ENCODE measurements around the gene SETD7.
"Not testable (repeated sequence)": the region's sequence is repeated elsewhere in the genome, so short reads cannot be mapped to it uniquely, and the experiment has no call there.

The SETD7 gene

DNA sequence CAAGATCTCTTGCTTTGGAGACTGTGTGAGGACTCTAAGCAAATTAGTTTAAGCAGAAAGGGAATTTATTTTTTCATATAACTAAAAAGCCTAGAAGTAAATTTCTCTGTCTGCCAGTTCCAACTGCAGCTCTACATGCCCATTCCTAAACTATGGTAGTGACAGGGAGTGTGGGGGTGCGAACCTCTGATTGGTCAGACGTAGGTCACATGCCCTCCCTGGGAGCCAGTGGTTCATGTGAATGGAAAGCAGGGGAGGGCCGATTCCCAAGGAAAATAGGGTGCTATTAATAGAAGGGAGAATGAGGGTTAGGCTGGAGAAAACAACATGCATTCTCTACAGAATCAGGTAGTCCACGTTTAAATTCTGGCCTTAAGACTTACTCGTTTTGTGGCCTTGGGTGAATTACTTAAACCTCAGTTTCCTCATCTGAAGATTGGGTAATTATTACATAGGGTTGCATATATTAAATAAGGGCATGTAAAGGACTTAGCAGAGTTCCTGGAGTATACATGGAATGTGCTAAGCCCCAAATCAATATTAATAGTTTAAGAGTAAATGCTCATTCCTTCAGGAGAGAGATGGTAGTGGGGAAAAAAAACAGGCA lies 94.9 kb downstream of the SETD7 start:
- DNase-seq = no peak

DNA sequence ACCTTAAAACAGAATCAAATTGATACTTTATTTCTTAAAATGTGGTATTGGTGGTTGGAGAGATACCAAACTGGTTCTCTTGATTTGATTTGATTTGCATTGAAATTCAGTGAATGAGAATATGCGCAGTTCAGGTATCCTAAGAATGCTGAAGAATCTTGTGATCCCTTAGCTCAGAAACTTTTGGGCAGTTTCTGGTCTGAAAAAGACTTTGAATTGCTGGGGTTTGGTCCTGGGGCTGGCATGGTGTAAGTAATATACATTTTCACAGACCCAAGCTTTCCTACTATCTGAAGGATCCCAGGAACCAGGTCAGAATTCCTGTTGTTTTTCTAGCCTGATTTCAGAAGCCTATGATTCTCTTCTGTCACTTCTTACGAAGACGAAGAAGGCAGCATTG lies 95.5 kb downstream of the SETD7 start:
- no peak for DNase-seq

DNA sequence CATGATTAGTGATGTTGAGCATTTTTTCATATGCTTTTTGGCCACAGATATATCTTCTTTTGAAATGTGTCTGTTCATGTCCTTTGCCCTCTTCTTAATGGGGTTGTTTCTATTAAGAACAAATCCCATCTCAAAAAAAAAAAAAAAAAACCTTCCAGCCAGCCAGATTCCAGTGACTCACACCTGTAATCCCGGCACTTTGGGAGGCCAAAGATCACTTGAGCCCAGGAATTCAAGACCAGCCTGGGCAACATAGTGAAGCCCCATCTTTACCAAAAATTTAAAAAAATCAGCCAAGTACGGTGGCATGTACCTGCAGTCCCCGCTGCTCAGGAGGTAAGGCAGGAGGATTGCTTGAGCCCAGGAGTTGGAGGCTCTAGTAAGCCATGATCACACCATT lies 97.0 kb downstream of the SETD7 start:
- DNase-seq = no peak

DNA sequence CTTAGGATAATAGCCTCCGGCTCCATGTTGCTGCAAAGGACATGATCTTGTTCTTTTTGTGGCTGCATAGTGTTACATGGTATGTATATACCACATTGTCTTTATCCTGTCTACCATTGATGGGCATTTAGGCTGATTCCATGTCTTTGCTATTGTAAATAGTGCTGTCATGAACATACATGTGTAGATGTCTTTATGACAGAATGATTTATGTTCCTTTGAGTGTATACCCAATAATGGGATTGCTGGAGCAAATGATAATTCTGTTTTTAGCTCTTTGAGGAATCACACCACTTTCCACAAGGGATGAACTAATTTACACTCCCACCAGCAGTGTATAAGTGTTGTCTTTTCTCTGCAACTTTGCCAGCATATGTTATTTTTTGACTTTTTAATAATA lies 97.5 kb downstream of the SETD7 start:
- DNase-seq = no peak

DNA sequence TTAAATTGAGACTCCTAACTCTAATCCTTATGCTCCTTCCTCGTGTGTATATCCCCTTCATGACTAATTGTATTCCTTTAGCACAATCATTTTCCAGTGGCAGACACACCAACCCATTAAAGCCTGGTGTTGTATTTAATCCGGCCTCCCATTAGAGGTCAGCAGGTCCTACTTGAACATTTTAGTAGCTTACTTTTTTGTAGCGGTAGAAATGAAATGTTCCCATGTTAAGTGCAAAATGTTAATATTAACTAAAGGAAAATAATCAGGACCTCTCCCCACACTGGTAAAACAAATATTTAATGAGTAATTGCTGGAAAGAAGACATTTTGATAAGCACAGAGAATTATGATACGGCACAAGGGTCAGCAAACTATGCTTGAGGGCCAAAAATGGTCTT lies 98.7 kb downstream of the SETD7 start:
- DNase-seq = no peak

DNA sequence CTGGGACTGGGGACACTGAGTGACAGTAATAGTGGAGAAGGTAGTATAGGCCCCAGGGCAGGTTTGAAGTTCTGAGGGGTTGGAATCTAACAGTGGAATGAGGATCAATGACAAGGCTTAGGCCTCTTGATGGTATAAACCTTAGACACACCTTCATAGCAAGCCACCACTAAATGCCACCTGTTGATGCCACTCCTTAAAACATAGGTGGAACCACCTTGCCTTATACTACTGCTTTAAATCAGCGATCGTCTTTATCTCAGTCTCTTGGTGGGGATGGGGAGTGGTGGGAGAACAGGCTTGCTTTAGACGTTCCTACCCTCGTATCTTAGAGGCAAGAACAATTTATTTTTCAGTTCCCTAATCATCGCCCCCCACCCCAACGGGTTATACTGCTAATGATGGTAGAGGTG lies 100.9 kb downstream of the SETD7 start:
- DNase-seq = no peak

DNA sequence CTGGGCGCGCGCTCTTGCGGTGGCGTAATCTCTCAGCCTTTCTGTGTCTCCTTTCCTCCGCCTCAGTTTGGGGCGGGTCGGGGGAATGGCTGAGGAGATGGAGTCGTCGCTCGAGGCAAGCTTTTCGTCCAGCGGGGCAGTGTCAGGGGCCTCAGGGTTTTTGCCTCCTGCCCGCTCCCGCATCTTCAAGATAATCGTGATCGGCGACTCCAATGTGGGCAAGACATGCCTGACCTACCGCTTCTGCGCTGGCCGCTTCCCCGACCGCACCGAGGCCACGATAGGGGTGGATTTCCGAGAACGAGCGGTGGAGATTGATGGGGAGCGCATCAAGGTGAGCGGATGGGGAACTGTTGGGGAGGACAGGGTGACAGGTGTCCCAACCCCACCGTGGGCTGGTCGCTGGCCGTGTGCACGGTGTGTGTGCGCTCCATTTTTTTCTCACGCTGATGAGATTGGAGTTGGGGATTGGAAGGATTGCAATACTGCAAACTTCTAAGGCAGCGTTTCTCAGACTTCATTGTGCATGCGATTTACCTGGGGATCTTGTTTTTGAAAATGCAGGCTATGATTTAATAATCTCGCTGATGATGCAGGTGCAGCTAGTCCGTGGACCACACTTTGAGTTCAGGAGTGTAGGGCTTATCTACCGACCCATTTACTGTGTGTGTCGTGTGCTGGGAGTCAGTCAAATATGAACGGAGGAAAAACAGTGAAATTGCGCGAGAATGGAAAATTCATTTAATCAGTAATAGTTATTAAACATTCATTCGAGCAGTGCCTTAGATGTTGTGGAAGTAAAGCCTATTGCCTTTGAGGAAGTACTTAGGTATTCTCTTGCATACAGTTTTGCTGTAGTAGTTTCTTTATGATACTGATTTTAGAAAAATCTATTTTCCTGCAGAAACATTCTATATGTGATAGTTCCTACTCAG lies 101.6 kb downstream of the SETD7 start, which contains the start of gene RAB33B:
Gene RAB33B (plus strand): TSS at position 11 of the 935 bp plus-strand sequence. CDS start 75 bp downstream, at position 86.
- peak; percentile 94 for DNase-seq

DNA sequence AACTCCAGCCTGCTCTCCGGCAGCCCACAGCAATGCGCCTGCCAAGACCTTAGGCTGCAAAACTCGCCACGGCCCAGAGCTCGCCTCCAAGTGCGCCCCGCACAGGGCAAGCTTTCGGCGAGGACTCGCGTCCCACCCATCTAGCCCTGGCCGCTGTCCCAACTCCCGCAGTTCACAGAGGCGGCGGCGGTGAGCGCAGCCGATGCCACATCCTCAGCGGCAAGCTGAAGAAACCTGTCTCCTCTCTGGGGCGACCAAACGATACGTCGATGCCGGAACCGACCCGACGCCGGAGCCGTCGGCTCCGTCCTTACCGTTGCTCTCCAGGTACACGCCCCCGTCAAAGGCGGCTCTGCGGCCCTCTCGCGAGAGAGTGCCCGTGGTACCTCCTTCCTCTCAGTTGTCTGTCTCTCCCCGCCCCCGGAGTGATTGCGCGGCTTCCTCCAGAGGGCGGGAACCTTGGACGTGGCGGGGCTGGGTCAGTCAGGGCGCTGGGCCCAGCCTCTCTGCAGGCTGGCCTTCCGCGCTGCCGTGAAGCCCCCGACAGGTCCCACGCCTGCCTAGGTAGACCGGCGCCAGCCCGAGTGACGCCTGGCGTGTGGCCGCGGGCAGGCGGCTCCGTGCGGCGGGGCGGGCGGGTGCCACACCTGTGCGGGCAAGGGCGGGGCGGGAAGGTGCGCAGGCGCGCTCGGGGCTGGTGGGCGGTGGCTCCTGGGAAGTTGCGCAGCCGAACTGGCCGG lies 102.5 kb downstream of the SETD7 start:
- peak; percentile 98 for DNase-seq

DNA sequence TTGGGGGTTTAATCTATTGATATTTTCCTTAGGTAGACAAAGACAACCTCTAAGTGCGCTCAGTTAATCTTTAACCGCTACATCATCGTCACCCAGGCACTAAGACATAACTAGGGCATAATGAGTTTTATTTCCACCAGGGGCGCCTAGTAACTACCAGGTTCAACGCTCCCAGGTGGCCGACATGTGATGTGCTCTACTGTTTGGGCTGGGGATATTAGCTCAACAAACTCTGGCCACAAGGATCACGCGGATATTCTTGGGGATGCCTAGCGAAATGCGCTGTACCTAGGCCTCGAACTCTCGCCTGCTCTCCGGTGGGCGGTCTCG lies 103.0 kb downstream of the SETD7 start:
- peak; percentile 92 for DNase-seq

DNA sequence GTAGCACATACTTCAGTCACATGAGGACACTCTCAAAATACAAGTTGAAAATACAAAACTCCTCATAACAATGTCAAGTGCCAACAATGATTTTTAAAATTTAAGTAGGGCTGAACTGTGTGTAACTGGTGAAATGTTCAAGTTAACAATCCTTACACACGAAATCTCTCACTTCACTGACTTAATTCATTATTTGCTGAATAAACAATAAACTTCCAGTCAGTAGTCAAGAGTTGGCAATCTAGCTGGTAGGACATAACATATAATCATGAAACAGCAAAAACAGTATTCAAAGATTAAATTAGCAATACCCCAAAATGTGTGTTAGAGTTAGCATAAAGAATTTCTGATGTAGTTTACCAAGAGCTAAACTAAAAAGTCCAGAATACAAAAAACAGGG lies 104.0 kb downstream of the SETD7 start:
- DNase-seq = no peak

DNA sequence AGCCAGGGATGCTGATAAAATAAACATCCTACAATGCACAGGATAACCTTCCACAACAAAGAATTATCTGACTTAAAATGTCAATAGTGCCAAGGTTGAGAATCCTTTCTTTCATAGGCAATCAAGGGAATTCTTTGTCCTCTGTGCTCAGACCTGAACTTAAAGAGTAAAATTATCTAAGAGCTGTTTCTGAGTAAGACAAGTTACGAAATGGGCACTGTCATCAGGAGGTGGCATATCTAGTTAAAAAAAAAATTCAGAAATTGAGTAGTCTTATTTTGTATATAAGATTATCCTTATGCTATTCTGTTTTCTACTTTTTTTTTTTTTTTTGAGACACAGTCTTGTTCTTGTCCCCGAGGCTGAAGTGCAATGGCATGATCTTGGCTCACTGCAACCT lies 105.4 kb downstream of the SETD7 start:
- DNase-seq = no peak

DNA sequence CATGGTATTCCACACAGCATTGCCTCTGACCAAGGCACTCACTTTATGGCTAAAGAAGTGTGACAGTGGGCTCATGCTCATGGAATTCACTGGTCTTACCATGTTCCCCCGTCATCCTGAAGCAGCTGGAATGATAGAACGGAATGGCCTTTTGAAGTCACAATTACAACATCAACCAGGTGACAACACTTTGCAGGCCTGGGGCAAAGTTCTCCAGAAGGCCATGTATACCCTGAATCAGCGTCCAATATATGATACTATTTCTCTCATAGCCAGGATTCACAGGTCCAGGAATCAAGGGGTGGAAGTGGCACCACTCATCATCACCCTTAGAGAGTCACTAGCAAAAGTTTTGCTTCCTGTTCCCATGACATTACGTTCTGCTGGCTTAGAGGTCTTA lies 108.9 kb downstream of the SETD7 start:
- DNase-seq = not testable (repeated sequence)
